Measurements from ENCODE around the gene ZSCAN12.

- TF ChIP-seq CTCF (IDR thresholded peaks at IDR 0.05) (no peak), POLR2AphosphoS5 (IDR thresholded peaks at IDR 0.05) (no peak), POLR2A (IDR thresholded peaks at IDR 0.05) (no peak), EP300 (IDR thresholded peaks at IDR 0.05; ENCODE audit: low read depth) (no peak)
Observed at GRCh38 chr6:28330041-28330440, 69.5 kb downstream of the ZSCAN12 start.
